Heart right ventricle (tissue), 16 donors: ENCODE measurements around the gene STAT6. TPM values are rescaled to one million over a fixed set of nuclear protein-coding genes. Genes with fewer than 3 reads are reported as not detected.

Experiments
- ATAC-seq, 8 donors: fragments of 200-7000 bp; cut with Tn5 transposase; one replicate each; pipeline ENCODE4 v1.9.1; 2020; ENCODE audit warnings: mild to moderate bottlenecking in 8 of 8, moderate library complexity in 8 of 8, moderate number of reproducible peaks in 1 of 8
- DNase-seq, 2 donors: peaks; one replicate each; pipeline ENCODE4 v3.0.0-alpha.2; 2020
- H3K27ac ChIP-seq, 10 donors: fragments of 200-600 bp; sonication (generic) in 2 of 10; one replicate each; pipeline versions ENCODE4 v1.5.0 to v1.8.0; 2020 to 2022; ENCODE audit warnings: mild to moderate bottlenecking in 3 of 10
- H3K27me3 ChIP-seq, 7 donors: fragments of 200-600 bp; one replicate each; pipeline ENCODE4 v1.8.0; 2021 to 2022; ENCODE audit warnings: mild to moderate bottlenecking in 2 of 7
- H3K36me3 ChIP-seq, 9 donors: fragments of 200-600 bp; sonication (generic) in 1 of 9; one replicate each; pipeline versions ENCODE4 v1.5.0 to v1.8.0; 2020 to 2022; ENCODE audit warnings: mild to moderate bottlenecking in 2 of 9
- H3K4me1 ChIP-seq, 9 donors: fragments of 200-600 bp; sonication (generic) in 1 of 9; one replicate each; pipeline versions ENCODE4 v1.5.0 to v1.8.0; 2020 to 2022; ENCODE audit warnings: mild to moderate bottlenecking in 4 of 9
- H3K4me3 ChIP-seq, 10 donors: fragments of 200-600 bp; sonication (generic) in 2 of 10; one replicate each; pipeline versions ENCODE4 v1.5.0 to v1.8.0; 2020 to 2022; ENCODE audit warnings: mild to moderate bottlenecking in 7 of 10, moderate library complexity in 2 of 10
- H3K9me3 ChIP-seq, 11 donors: fragments of 200-600 bp in 10 of 11; sonication (generic) in 2 of 11; one replicate each; pipeline versions ENCODE4 v1.5.0 to v1.8.0; 2013 to 2022; ENCODE audit warnings: mild to moderate bottlenecking in 2 of 11, control low read depth in 1 of 11, moderate library complexity in 1 of 11
- CTCF ChIP-seq, 9 donors: fragments of 200-600 bp; sonication (generic) in 2 of 9; IDR thresholded peaks; one replicate each; pipeline versions ENCODE4 v1.5.0 to v1.8.0; 2021 to 2022; ENCODE audit warnings: antibody characterized with exemption in 9 of 9, mild to moderate bottlenecking in 5 of 9, moderate library complexity in 1 of 9
- WGBS, 2 donors: extraction: QIAGEN DNeasy Blood & Tissue Kit; methylation state at CpG; one replicate each; pipeline ENCODE4 v1.1.7; 2013; ENCODE audit warnings: inconsistent platforms in 1 of 2; 5-methylcytosine and 5-hydroxymethylcytosine counted together
- intact Hi-C, 10 donors: fragments of 100-400 bp; cut with DNase I; formaldehyde crosslinking; loops; one replicate each; pipeline versions ENCODE4 v1.11.1 to v1.14.2; 2022
- polyA plus RNA-seq, 2 donors: library from polyadenylated mRNA; stranded (reverse); fragments of 200-250 nt; gene quantifications; one replicate each; pipeline ENCODE4 v1.2.3, GENCODE V29; 2013
- total RNA-seq, 10 donors: library from RNA; stranded (reverse); fragmentation: NEBNext Ultra II Directional in 3 of 10; extraction: Animal tissue kit (Norgen Biotek cat#: 25700) in 3 of 10; gene quantifications; one replicate each; pipeline versions ENCODE4 v1.2.1 to v1.2.4, GENCODE V29; 2021 to 2023
- donor health status: Arrhythmogenic right ventricular cardiomyopathy.
- donor health status: ischemic (EF 13 %, LVEDD 7.1; RV severe dilation, severe dysfunction).
- donor health status: healthy with polysubstance abuse.
- donor health status: DM: no; HTN: yes; CAD: no.
- donor health status: DM: no; HTN: no; CAD: no.
- donor health status: ischemic (EF 25% LVEDD 6.9; RV normal size, moderate dysfunction).
- donor health status: ischemic (EF 25% LVEDD 5.7; RV mildly dilated, moderate dysfunction).
- donor health status: healthy.
- donor health status: DM: yes; HTN: yes; CAD: no.
- donor health status: Ischemic cardiomyopathy.
- donor health status: ischemic (EF 35%, LVEDD 5.7; RV mildly dilated, moderate dysfunction).
- donor health status: nonischemic (EF 11% LVEDD 7.7; RV severe dilation, severe dysfunction).
- donor health status: DM: yes; HTN: yes; CAD: no.
- donor health status: PGD.
- donor health status: ischemic (EF 29% LVEDD 5.4; RV normal size, mild dysfunction).
- donor health status: nonischemic (EF 23%, LVEDD 6.1; RV moderate dilation, normal function).

Gene STAT6
- total and polyA plus RNA-seq, 12 donors: 23.3 to 77.8 (median 38.0) TPM

GRCh38 chr12:57095440-57095839, 15.7 kb downstream of the STAT6 start:
- no peak for ATAC-seq
- no peak overlapping the region for H3K27ac ChIP-seq
- DNase-seq: no peak

GRCh38 chr12:57094208-57095160, 16.7 kb downstream of the STAT6 start:
- H3K27me3 ChIP-seq: no peaks in the 10 kb centered on the region
- DNase-seq (no peak), ATAC-seq (peak in 2 of 8 donors; percentile 1)
- 58 to 66% methylated on average over 15 of the region's 15 CpGs for WGBS, 2 donors
- intact Hi-C loops: no loop called here
- TF ChIP-seq CTCF (IDR thresholded peaks at IDR 0.05): no peak
- H3K4me1 ChIP-seq: peaks cover 19 to 60% (median 42%) of the 10 kb centered on the region in 9 donors
- peaks cover 0 to 85% (median 48%) of the 10 kb centered on the region in 9 donors for H3K36me3 ChIP-seq
- no peaks in the 10 kb centered on the region for H3K9me3 ChIP-seq
- peak overlapping the region in 9 of 10 donors; percentile 35 to 76 (median 68) for H3K27ac ChIP-seq
- H3K4me3 ChIP-seq: no peak overlapping the region

More at GRCh38 chr12:57095440-57095839, 15.7 kb downstream of the STAT6 start:
- H3K9me3 ChIP-seq: no peaks in the 10 kb centered on the region
- H3K4me3 ChIP-seq: no peak overlapping the region
- H3K27me3 ChIP-seq: no peaks in the 10 kb centered on the region
- 84 to 85% methylated on average over 3 of the region's 3 CpGs for WGBS, 2 donors
- no peak for TF ChIP-seq CTCF (IDR thresholded peaks at IDR 0.05)
- peaks cover 0 to 94% (median 50%) of the 10 kb centered on the region in 9 donors for H3K36me3 ChIP-seq
- intact Hi-C loops: no loop called here
- H3K4me1 ChIP-seq: peaks cover 14 to 53% (median 38%) of the 10 kb centered on the region in 9 donors

- WGBS, 2 donors: 54 to 56% methylated on average over 24 of the region's 24 CpGs
- H3K9me3 ChIP-seq: no peaks in the 10 kb centered on the region
- intact Hi-C loops: loop anchor here in 1 of 10 donors (2.0 kb wide), 1 partner anchor 15 kb away; no protein-coding TSS in a partner anchor
- ATAC-seq: peak; percentile 13 to 63 (median 57)
- H3K4me3 ChIP-seq: peak overlapping the region in 5 of 10 donors; percentile 3 to 20 (median 8)
- H3K27ac ChIP-seq: peak overlapping the region in 9 of 10 donors; percentile 35 to 76 (median 68)
- H3K36me3 ChIP-seq: peaks cover 0 to 76% (median 43%) of the 10 kb centered on the region in 9 donors
- H3K4me1 ChIP-seq: peaks cover 19 to 60% (median 42%) of the 10 kb centered on the region in 9 donors
- peak; percentile 10 to 67 (median 54) for TF ChIP-seq CTCF (IDR thresholded peaks at IDR 0.05)
- no peaks in the 10 kb centered on the region for H3K27me3 ChIP-seq
- peak; percentile 75 to 86 for DNase-seq
These were observed 17.6 kb downstream of the STAT6 start for GRCh38 chr12:57093415-57094207.
